A673 (cell line): ENCODE data around the gene DSCAM. TPM values are rescaled to one million over a fixed set of nuclear protein-coding genes. Genes with fewer than 3 reads are reported as not detected.

Experiments
- BruUV-seq: library from RNA; stranded (reverse); fragments of 400-500 nt; replicated peaks from 2 replicates; lab custom pipeline; 2021; lab: Mats Ljungman, UMichigan
- CTCF ChIA-PET: fragments of 300-600 bp; sonication (Branson Sonifier 250); formaldehyde crosslinking; loops from one replicate; lab custom pipeline; 2022; ENCODE audit warnings: antibody characterized with exemption; lab: Charles Lee
- POLR2A ChIA-PET: fragments of 300-600 bp; sonication (Branson Sonifier 250); formaldehyde crosslinking; loops from one replicate; lab custom pipeline; 2022; ENCODE audit warnings: antibody characterized with exemption; ENCODE audit not compliant: low non-redundant PET; lab: Charles Lee
- DNase-seq: peaks from one replicate; pipeline ENCODE4 v3.0.0-alpha.2; 2015; ENCODE audit warnings: low spot score
- H3K27ac ChIP-seq: fragments of 200-600 bp; sonication (generic); 2 replicates; pipeline ENCODE4 v1.5.1; 2016; ENCODE audit warnings: mixed run types, low read depth, mild to moderate bottlenecking, mixed read lengths, antibody characterized with exemption, low read length; ENCODE audit not compliant: poor library complexity, severe bottlenecking
- H3K27me3 ChIP-seq: fragments of 200-600 bp; sonication (generic); replicated peaks from 2 replicates; pipeline ENCODE4 v1.6.1; 2017; ENCODE audit warnings: mixed run types, low read depth, mild to moderate bottlenecking, mixed read lengths, antibody characterized with exemption, low read length; ENCODE audit not compliant: insufficient read depth, poor library complexity
- H3K36me3 ChIP-seq: fragments of 200-600 bp; sonication (generic); 2 replicates; pipeline ENCODE4 v1.6.1; 2016; ENCODE audit warnings: mixed run types, mild to moderate bottlenecking, mixed read lengths, antibody characterized with exemption, low read length; ENCODE audit not compliant: insufficient read depth, poor library complexity, severe bottlenecking
- H3K4me1 ChIP-seq: fragments of 200-600 bp; sonication (generic); 2 replicates; pipeline ENCODE4 v1.6.1; 2017; ENCODE audit warnings: mixed run types, mild to moderate bottlenecking, mixed read lengths, antibody characterized with exemption, low read length; ENCODE audit not compliant: insufficient read depth, poor library complexity, severe bottlenecking
- H3K4me3 ChIP-seq: fragments of 200-600 bp; sonication (generic); 2 replicates; pipeline ENCODE4 v1.5.1; 2016; ENCODE audit warnings: low read depth, mixed run types, mild to moderate bottlenecking, mixed read lengths, low read length; ENCODE audit not compliant: poor library complexity, severe bottlenecking
- H3K9me3 ChIP-seq: fragments of 200-600 bp; sonication (generic); 2 replicates; pipeline ENCODE4 v1.6.1; 2016; ENCODE audit warnings: mixed run types, low read depth, mild to moderate bottlenecking, mixed read lengths, antibody characterized with exemption, low read length; ENCODE audit not compliant: poor library complexity, severe bottlenecking
- EZH2 ChIP-seq: fragments of 200-600 bp; sonication (generic); IDR thresholded peaks from 2 replicates; pipeline ENCODE4 v1.6.1; 2017; ENCODE audit warnings: borderline replicate concordance, low read depth, mild to moderate bottlenecking, mixed read lengths, antibody characterized with exemption, low read length; ENCODE audit not compliant: poor library complexity, severe bottlenecking
- intact Hi-C: fragments of 100-400 bp; cut with micrococcal nuclease; formaldehyde crosslinking; loops from one replicate; pipeline ENCODE4 v1.10.0; 2022; ENCODE audit not compliant: unreplicated experiment
- total RNA-seq: library from RNA; stranded (reverse); gene quantifications from 2 replicates; pipeline ENCODE4 v1.2.3, GENCODE V29; 2021
- TF ChIP-seq, protein P1 (sequence below): fragments of 300-800, 200-600 bp; sonication (generic); conservative IDR thresholded peaks from 2 replicates; pipeline ENCODE4 v1.5.1; 2017; ENCODE audit warnings: low read depth, mild to moderate bottlenecking, antibody characterized with exemption, low read length, moderate library complexity, mixed read lengths

DSCAM gene
- total RNA-seq, 1 experiment from 2014 or later = not detected

- Histone ChIP-seq H3K4me1 (no peaks in the 10 kb centered on the region), H3K36me3 (no peaks in the 10 kb centered on the region), H3K27ac (no peak overlapping the region), H3K9me3 (no peaks in the 10 kb centered on the region), H3K4me3 (no peak overlapping the region), H3K27me3 (no peaks in the 10 kb centered on the region)
- no TSS peak for BruUV-seq
- intact Hi-C loops = no loop called here
- POLR2A ChIA-PET = no interaction called here
- CTCF ChIA-PET = no interaction called here
- no peak for DNase-seq
- no peak for TF ChIP-seq EZH2
- TF ChIP-seq, protein P1, sequence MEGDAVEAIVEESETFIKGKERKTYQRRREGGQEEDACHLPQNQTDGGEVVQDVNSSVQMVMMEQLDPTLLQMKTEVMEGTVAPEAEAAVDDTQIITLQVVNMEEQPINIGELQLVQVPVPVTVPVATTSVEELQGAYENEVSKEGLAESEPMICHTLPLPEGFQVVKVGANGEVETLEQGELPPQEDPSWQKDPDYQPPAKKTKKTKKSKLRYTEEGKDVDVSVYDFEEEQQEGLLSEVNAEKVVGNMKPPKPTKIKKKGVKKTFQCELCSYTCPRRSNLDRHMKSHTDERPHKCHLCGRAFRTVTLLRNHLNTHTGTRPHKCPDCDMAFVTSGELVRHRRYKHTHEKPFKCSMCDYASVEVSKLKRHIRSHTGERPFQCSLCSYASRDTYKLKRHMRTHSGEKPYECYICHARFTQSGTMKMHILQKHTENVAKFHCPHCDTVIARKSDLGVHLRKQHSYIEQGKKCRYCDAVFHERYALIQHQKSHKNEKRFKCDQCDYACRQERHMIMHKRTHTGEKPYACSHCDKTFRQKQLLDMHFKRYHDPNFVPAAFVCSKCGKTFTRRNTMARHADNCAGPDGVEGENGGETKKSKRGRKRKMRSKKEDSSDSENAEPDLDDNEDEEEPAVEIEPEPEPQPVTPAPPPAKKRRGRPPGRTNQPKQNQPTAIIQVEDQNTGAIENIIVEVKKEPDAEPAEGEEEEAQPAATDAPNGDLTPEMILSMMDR = no peak
Observed at GRCh38 chr21:40783404-40783803, 63.6 kb downstream of the DSCAM start.

GRCh38 chr21:40770435-40771055 lies 76.4 kb downstream of the DSCAM start:
- peaks cover 32% of the 10 kb centered on the region for H3K9me3 ChIP-seq
- no peaks in the 10 kb centered on the region for H3K27me3 ChIP-seq
- H3K4me1 ChIP-seq = no peaks in the 10 kb centered on the region
- no TSS peak for BruUV-seq
- POLR2A ChIA-PET = no interaction called here
- CTCF ChIA-PET = no interaction called here
- intact Hi-C loops = no loop called here
- TF ChIP-seq, protein P1 = no peak
- no peaks in the 10 kb centered on the region for H3K36me3 ChIP-seq
- H3K27ac ChIP-seq = no peak overlapping the region
- no peak overlapping the region for H3K4me3 ChIP-seq
- DNase-seq = no peak

DNA sequence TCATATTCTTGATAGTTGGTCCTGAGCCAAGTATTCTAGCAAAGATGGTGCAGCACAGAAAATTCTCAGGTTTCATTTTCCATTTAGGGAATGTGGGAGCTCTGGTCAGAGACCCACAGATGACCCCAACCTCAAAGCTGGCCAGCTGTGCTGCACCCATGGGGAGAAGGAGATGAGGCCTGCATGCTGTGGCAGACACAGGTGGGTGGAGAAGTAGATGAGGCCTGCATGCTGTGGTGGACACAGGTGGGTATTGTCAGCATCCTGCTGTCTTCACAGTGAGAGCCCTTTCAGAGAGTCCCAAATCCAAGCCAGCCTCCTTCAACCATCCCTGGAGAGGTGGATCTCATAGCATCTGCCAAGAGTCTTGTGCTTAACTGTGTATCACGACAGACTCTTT lies 77.7 kb downstream of the DSCAM start:
- ChIA-PET CTCF (interaction anchor here (0.6 kb wide), 1 partner anchor 174 kb away, joined by 3 read pairs; no protein-coding TSS in a partner anchor), POLR2A (no interaction called here)
- DNase-seq = no peak
- TF ChIP-seq EZH2 = no peak
- TF ChIP-seq, protein P1 = no peak
- Histone ChIP-seq H3K27ac (no peak overlapping the region), H3K9me3 (peaks cover 37% of the 10 kb centered on the region), H3K4me3 (no peak overlapping the region), H3K36me3 (no peaks in the 10 kb centered on the region), H3K4me1 (no peaks in the 10 kb centered on the region), H3K27me3 (no peaks in the 10 kb centered on the region)
- no TSS peak for BruUV-seq
- intact Hi-C loops = no loop called here
